ENCODE data around the gene TSG101.

- TF ChIP-seq, protein P1, sequence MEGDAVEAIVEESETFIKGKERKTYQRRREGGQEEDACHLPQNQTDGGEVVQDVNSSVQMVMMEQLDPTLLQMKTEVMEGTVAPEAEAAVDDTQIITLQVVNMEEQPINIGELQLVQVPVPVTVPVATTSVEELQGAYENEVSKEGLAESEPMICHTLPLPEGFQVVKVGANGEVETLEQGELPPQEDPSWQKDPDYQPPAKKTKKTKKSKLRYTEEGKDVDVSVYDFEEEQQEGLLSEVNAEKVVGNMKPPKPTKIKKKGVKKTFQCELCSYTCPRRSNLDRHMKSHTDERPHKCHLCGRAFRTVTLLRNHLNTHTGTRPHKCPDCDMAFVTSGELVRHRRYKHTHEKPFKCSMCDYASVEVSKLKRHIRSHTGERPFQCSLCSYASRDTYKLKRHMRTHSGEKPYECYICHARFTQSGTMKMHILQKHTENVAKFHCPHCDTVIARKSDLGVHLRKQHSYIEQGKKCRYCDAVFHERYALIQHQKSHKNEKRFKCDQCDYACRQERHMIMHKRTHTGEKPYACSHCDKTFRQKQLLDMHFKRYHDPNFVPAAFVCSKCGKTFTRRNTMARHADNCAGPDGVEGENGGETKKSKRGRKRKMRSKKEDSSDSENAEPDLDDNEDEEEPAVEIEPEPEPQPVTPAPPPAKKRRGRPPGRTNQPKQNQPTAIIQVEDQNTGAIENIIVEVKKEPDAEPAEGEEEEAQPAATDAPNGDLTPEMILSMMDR (optimal IDR thresholded peaks at IDR 0.05 in 1 of 3, IDR thresholded peaks at IDR 0.05 in 1 of 3, conservative IDR thresholded peaks at IDR 0.05 in 1 of 3; ENCODE audit: extremely low read depth in 1 of 3, insufficient read depth in 2 of 3, low read length in 3 of 3) = no peak
- TF ChIP-seq EZH2 (IDR thresholded peaks at IDR 0.05; ENCODE audit: low read length) = no peak
Observed at GRCh38 chr11:18567081-18567480, 40.3 kb upstream of the TSG101 start.

Data from keratinocyte (primary cell).